ENCODE measurements around the gene CLEC1A. TPM values are rescaled to one million over a fixed set of nuclear protein-coding genes. Genes with fewer than 3 reads are reported as not detected.

Gene CLEC1A
- total and polyA plus RNA-seq, 7 donors = 0.96 to 3.8 (median 1.7) TPM

GRCh38 chr12:10082117-10082874 lies 16.5 kb downstream of the CLEC1A start:
- Histone ChIP-seq H3K27ac (no peak overlapping the region), H3K36me3 (ENCODE audit: insufficient read depth in 1 of 2, low read depth in 1 of 2) (no peaks in the 10 kb centered on the region), H3K9me3 (no peaks in the 10 kb centered on the region), H3K27me3 (ENCODE audit: insufficient read depth in 3 of 3, low read length in 2 of 3) (no peaks in the 10 kb centered on the region), H3K4me1 (no peaks in the 10 kb centered on the region), H3K4me3 (no peak overlapping the region)
- intact Hi-C loops (cut with DNase I) = no loop called here
- ATAC-seq (no peak), DNase-seq (no peak)
- WGBS, 3 donors = 64 to 75% (median 71%) methylated on average over 5 of the region's 5 CpGs
- TF ChIP-seq CTCF (IDR thresholded peaks at IDR 0.05) = no peak

- ATAC-seq = no peak
- H3K4me3 ChIP-seq = no peak overlapping the region
- no peak overlapping the region for H3K27ac ChIP-seq
- no peaks in the 10 kb centered on the region for H3K27me3 ChIP-seq (ENCODE audit: insufficient read depth in 3 of 3, low read length in 2 of 3)
- intact Hi-C loops (cut with DNase I) = no loop called here
- no peak for TF ChIP-seq CTCF (IDR thresholded peaks at IDR 0.05)
- H3K36me3 ChIP-seq (ENCODE audit: insufficient read depth in 1 of 2, low read depth in 1 of 2) = peaks cover 0 to 3% of the 10 kb centered on the region in 2 donors
- no peak for DNase-seq
- H3K9me3 ChIP-seq = no peaks in the 10 kb centered on the region
- H3K4me1 ChIP-seq = no peaks in the 10 kb centered on the region
These were observed 23.3 kb downstream of the CLEC1A start for GRCh38 chr12:10075451-10075850.

- no peak for ATAC-seq
- H3K36me3 ChIP-seq (ENCODE audit: insufficient read depth in 1 of 2, low read depth in 1 of 2) = peaks cover 0 to 3% of the 10 kb centered on the region in 2 donors
- no peaks in the 10 kb centered on the region for H3K4me1 ChIP-seq
- no peak overlapping the region for H3K4me3 ChIP-seq
- no peak for TF ChIP-seq CTCF (IDR thresholded peaks at IDR 0.05)
- no peak for DNase-seq
- intact Hi-C loops (cut with DNase I) = no loop called here
- no peaks in the 10 kb centered on the region for H3K27me3 ChIP-seq (ENCODE audit: insufficient read depth in 3 of 3, low read length in 2 of 3)
- H3K9me3 ChIP-seq = no peaks in the 10 kb centered on the region
- H3K27ac ChIP-seq = no peak overlapping the region
- WGBS, 3 donors = 88 to 94% (median 93%) methylated on average over 5 of the region's 5 CpGs
These were observed 25.5 kb downstream of the CLEC1A start for GRCh38 chr12:10073261-10073660.

GRCh38 chr12:10072131-10072530 lies 26.7 kb downstream of the CLEC1A start:
- ATAC-seq (no peak), DNase-seq (no peak)
- no peaks in the 10 kb centered on the region for H3K9me3 ChIP-seq
- no peak for TF ChIP-seq CTCF (IDR thresholded peaks at IDR 0.05)
- H3K27me3 ChIP-seq (ENCODE audit: insufficient read depth in 3 of 3, low read length in 2 of 3) = no peaks in the 10 kb centered on the region
- H3K4me1 ChIP-seq = no peaks in the 10 kb centered on the region
- 86 to 93% (median 89%) methylated on average over 2 of the region's 2 CpGs for WGBS, 3 donors
- H3K27ac ChIP-seq = no peak overlapping the region
- peaks cover 0 to 3% of the 10 kb centered on the region in 2 donors for H3K36me3 ChIP-seq (ENCODE audit: insufficient read depth in 1 of 2, low read depth in 1 of 2)
- H3K4me3 ChIP-seq = no peak overlapping the region
- intact Hi-C loops (cut with DNase I) = no loop called here

- no peak for TF ChIP-seq CTCF (IDR thresholded peaks at IDR 0.05)
- no peaks in the 10 kb centered on the region for H3K27me3 ChIP-seq (ENCODE audit: insufficient read depth in 3 of 3, low read length in 2 of 3)
- H3K4me1 ChIP-seq = no peaks in the 10 kb centered on the region
- intact Hi-C loops (cut with DNase I) = no loop called here
- H3K27ac ChIP-seq = no peak overlapping the region
- no peaks in the 10 kb centered on the region for H3K9me3 ChIP-seq
- H3K36me3 ChIP-seq (ENCODE audit: insufficient read depth in 1 of 2, low read depth in 1 of 2) = peaks cover 0 to 3% of the 10 kb centered on the region in 2 donors
- no peak for ATAC-seq
- no peak for DNase-seq
- WGBS, 3 donors = 85 to 90% (median 88%) methylated on average over 4 of the region's 4 CpGs
- H3K4me3 ChIP-seq = no peak overlapping the region
These were observed 28.4 kb downstream of the CLEC1A start for GRCh38 chr12:10070380-10070779.
